ENCODE results near the gene AGPAT3.
A peak's percentile ranks its signal among the peaks of the same experiment; 100 is the strongest.

AGPAT3 gene

DNA sequence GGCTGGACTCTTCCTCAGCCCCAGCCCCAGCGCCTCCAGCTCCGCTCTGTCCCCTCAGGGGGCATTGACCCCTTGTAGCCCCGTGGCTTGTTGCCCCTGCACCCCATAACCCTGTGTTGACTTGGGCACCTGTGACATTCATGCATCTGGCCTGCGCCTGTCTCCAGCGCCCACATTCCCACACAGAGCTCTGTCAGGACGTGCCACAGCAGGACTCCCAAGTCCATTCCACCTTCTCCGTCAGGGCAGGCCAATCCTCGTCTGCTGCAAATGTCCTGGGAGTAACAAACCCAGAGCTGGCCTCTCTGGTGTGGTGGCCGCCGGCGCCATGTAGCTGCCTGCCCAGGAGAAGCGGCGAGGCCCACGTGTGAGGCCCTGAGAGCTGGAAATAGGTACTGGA is 60.6 kb downstream of the AGPAT3 start:
- DNase-seq, result no peak

DNA sequence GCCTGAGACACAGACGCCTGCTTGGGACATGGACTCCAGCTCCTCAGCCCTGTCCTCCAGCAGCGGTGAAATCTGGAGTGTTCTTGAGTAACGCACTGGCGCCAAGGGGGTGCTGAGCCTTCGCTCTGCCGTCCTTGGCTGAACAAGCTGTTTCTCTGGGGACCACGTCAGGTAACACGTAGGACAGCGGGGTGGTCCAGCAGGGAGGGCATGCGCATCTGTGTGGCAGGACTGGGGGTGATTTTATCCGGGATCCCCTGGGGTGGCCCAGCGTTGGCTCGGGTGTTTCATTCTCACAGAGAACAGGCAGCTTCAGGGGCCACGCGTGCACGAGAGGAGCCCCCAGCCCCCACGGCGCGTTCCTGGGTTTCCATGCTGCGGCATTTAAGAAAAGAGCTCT is 61.2 kb downstream of the AGPAT3 start:
- no peak for DNase-seq

DNA sequence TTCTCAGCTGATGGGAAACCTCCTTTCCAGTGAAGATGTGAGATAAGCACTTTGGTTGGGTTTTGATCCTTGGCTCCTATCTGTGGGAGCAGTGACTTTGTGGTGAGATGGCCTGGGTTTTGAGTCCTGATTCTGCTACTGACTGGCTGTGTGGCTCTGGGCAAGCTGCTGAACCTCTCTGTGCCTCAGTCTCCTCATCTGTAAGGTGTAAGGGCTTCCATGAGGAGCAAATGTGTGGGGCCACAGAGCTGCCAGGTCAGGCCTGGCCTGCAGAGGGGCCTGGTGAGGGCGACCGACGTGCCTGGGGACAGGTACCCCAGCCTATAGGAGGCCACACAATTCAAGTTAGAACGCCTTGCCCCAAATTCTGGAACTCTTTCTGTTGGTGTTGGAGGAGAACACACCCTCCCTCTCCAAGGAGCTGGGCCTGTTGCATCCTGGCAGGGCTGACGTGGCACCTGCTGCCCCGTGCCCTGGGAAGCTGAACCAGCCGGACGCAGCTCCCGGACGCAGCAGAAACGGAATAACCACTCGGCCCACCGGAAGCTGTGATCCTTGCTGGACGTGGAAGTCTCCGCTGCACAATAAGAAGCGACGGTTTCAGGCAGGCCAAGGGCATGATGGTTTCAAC is 62.7 kb downstream of the AGPAT3 start:
- no peak for DNase-seq

DNA sequence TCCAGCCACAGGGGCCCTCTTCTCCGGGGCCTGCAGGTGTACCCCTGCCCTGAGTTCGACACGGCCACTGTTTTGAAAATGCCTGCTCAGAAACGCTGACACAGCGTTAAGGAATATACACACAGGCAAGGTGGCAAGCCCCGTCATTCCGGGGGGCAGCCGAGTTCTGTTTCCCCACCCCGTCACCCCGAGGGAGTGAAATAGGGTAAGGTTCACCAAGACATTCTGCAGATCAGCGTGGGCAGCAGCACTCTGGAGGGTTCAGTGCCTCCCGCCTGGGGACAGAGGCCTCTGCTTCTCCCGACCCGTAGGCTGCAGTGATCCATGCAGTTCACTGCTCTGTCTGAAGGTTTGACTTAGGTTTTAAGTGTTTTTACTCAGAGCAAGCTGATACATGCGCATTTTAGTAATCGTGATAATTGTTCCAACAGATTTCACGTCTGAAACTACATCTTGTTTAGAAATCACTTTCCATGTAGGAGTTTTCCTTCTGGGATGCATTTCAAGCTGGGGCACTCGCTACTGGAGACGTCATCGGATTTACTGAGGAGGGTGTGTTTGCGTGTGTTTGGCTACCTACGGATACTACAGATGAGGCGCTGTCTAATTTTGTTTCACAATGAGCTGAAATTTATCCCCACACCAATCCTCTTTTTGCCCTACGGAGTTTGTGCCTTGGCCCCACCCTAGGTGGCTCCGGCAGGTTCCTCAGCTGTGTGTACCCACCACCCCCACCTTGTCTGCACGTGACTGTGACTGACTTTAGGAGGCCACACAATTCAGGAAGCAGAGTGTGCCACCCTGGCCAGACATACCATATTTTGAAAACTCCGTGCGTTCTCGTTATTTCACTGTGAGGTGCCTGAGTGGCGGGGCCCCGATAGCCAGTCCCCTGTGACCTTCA is 63.5 kb downstream of the AGPAT3 start:
- DNase-seq, result no peak

DNA sequence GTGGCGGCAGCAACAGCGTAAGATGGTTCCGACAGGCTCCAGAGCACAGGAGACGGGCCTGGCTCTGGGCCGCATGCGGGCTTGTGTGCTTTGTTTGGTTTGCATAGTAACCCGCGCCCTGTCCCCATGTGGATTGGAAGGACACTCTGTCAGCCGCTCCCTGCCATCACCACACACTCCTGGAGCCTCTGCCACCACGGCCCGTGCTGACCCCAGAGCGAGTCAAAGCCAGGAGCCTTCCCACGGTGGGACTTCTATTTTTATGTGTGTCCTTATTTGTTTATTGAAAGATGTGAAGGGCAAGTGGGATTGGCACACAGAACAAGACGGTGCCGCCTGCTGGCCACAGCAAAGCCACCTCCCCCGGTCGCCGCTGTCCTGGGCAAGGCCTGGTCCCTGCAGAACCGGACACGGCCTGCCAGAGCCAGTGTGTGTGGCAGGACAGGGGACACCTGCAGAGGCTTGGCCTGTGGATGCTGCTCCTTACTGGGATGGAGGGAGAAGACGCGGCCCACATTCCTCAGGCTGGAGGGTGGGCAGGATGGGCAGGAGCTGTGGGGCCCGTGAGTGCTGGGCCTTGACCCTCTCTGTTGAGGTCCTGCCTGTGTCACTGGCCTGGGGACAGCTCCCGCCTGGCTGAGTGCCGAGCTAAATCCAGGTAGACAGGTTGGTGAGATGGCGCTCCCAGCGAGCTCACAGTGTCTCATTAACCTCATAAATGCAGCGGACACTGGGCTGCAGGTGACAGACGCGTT is 64.4 kb downstream of the AGPAT3 start:
- no peak for DNase-seq

DNA sequence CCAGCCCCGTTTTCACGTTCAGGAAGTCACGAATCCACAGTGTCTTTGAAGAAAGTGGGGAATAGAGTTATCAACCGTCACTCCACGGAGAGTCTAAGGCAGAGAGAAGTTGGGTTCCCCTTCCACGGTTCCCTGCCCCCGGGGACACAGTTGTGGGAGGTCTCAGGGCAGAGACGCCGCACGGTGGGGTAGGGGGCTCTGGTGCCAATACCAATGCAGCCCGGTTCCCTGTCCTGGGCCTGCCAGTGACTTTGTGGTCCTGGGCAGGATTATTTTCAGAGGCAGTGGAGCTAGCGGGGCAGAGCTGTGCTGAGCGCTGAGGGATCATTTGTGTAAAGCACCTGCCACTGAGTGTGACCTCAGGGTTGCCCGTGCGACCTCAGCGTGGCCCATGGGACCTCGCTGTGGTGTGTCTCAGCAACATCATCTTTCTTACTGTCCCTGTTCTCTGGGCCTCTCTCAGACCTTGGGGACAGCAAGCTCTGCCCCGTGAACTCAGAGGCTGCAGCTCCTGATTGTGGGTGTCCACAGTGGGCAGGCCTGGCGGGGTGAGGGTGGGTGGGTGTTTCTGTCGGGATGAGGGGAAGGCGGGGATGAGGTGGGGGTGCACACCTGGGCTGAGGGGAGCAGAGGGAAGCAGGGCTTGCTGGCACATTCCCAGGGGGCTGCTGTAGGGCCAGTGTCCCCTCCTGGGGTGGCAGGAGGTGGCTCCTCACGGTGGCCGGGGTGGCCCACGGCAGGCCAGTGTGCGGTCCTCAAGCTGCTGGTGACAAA is 65.2 kb downstream of the AGPAT3 start:
- DNase-seq, result no peak

DNA sequence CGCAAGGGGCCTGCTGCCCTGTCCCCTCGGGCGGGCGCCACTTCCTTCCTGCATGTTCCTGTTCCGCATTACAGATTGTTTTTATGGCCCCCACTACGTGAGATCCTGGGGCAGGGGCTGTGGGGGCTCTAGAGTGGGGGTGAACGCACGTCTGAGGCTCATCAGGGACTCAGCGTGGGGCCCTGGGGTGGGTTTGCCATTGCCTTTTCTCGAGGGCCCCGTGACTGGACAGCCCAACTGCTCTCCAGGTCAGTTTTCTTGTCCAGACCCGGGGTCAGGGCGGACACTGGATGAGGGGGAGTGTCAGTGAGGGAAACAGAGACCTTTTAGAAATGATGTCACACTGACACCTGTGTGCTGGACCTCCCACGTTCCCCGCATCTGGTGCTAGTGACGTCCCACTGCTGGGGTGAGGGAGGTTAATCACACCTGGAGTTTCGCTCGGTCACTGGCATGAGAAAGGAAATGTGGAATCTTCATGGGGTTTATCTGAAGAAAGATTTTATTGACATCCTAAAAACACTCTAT is 65.9 kb downstream of the AGPAT3 start:
- DNase-seq, result no peak

DNA sequence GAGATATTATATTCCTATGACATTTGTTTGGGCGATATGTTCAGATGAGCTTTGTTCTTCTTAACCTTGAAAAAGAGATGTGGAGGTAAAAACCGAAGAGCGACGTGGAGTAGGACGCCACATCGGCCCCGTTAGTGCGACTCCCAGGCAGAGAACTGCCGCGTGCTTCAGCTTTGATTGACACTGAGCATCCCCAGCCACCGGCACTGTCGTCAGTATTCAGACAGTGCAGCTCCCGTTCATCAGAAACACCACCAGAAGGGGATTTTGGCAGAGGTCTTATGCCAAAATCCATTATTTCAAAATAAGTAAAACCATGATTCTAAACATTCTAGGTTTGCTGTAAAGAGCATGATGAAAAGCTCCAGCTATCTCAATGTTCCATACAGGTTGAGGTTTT is 66.5 kb downstream of the AGPAT3 start:
- DNase-seq, result no peak

DNA sequence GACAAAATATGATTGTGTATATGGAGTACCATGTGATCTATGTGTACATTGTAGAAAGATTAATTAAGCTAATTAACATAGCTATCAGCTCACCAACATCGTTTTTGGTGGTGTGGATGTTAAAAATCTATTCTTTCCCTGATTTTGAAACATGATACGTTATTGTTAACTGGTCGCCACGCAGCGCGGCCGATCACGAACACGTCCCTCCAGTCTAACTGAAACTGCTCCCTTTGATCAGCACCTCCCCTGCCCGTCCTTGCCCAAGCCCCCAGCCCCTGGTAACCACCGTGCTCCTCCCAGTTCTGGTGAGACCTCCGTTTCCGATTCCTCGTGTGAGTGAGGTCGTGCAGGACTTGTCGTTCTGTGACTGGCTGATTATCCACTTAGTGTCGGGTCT is 67.0 kb downstream of the AGPAT3 start:
- DNase-seq, result no peak

DNA sequence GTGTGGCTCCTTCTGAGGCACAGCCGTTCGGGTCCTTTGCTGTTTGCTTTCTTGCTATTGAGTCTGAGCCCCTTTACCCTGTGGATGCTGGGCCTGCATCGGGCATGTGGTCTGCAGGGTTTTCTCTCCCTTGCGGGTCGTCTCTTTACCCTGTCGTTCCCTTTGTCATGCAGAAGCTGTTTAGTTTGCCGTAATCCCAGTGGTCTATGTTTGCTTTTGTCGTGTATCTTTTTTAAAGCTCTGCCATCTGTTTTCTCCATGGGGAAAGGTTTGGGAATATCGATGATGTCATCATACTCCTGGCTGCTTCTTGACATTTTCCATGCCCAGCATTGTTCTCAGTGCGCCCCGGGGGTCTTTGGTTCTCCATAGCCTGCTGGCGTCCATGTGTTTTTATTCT is 68.2 kb downstream of the AGPAT3 start:
- no peak for DNase-seq

DNA sequence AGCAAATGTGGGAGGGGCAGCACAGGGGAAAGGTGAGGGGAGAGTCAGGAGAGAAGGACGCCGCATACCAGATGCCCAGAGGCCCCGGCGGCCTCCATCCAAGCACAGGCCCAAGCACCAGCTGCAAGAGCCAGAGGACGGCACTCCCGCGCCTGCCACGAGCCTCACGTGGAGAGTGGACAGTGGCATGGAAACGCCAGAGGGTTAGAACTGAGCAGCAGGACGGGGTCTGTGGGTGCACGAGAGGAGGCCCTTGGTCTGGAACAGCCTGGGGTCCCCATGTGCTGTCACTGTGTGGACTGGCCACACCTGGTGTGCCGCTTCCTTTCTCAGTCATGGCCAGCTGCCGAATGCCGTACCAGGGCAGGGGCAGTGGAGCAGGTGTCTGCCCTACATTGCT is 68.7 kb downstream of the AGPAT3 start:
- no peak for DNase-seq

DNA sequence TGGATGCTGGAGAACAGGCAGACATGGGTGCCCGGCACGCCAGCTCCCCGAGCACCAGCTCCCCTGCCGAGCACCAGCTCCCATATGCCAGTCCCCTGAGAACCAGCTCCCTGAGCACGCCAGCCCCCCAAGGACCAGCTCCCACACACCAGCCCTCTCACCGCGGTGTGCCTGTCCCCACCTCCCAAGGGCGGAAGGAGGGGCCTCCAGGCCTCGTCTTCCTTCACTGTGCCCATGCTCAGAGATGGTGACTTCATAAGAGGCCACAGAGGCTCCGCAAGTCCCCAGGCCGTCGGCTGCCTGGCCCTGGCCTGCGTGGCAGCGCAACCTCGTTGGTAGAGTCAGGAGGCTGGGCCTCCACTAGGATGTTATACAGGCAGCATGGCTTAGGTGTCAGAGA is 69.1 kb downstream of the AGPAT3 start:
- DNase-seq, result no peak

DNA sequence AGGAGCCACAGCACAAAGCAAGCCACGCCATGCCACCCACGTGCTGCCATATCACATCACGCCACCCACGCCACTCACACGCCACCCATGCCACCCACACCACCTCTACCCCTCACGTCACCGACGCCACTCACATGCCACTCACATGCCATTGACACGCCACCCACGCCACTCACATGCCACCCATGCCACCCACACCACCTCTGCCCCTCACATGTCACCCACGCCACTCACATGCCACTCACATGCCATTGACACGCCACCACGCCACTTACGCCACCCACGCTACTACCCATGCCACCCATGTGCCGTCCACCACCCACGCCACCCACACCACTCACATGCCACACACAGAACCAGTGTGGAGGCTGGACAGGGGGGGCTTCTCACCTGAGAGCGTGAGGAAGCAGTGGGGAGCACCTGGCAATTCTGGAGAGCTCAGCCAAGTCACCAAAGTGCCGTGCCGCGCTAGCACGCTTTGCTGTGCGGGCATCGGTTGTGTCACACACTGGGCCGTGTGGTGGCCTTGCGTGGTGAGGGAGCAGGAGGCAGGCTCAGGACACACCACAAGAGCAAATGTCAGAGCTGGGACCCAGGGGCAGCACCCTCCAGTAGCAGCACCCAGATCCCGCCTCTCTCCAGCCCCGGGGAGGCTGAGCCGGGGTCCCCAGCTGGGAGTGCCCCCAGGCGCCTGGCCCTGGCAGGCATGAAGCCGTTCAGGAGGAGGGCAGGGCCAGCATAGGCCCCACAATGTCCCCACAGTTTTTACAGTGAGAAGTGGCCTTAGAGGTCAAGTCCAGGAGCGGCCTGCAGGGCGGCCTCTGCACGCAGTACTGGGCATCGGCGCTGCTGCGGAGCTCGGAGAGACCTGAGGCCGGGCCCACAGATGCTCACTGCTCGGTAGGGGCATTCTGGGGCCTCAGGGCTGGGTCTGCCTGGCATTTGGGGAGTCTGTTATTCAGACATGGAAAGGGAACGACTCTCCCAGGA is 70.0 kb downstream of the AGPAT3 start:
- no peak for DNase-seq

DNA sequence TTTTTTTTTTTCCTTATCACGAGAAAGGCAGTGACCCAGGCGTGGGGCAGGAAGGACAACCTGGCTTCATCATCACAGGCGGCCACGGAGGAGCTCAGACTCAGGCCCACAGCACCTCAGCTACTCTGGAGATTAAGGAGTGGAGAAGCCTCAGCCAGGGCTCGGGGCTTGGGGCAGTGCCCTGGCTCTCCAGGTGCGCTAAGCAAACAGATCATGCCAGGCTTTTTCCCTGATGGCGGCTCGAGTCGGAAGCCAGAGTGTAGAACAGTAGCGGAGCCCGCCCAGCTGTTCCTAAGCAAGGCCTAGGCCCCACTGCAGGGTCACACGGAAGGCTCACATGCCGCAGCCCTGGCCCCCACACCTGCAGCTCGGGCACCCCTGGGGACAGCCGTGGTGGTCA is 70.7 kb downstream of the AGPAT3 start:
- DNase-seq, result no peak

DNA sequence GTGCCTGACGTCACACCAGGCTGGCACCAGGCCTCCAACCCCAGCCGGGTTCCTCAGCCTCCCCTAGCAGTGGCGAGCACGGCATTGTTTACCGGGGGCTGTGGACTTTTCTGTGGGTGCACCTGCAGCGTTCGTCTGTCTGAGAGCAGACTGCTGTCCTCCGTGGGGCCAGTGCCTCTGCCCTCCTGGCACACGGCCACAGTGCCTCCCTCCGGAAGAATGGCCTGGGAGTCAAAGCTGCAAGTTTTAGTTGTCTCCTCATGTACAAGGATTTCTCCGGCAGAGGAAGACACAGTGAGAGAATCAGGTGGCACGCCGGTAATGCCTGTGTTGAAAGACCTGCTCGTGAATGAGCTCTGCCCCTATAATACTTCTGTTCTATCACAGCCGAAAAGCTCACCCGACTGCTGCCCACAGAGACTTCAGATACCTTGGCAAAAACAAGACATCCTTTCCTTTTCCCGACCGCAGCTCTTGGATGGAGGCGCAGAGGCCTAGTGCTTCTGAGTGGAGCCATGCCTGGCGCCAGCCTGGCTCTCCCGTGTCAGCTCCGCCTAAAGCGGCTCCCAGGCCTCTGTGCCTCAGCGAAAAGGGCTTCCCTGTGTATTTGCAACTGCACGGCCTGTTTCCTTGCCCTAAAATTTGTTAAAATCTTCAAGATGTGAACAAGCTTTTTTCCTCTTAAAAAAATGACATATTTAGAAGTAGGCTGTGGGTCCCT is 71.4 kb downstream of the AGPAT3 start:
- no peak for DNase-seq

DNA sequence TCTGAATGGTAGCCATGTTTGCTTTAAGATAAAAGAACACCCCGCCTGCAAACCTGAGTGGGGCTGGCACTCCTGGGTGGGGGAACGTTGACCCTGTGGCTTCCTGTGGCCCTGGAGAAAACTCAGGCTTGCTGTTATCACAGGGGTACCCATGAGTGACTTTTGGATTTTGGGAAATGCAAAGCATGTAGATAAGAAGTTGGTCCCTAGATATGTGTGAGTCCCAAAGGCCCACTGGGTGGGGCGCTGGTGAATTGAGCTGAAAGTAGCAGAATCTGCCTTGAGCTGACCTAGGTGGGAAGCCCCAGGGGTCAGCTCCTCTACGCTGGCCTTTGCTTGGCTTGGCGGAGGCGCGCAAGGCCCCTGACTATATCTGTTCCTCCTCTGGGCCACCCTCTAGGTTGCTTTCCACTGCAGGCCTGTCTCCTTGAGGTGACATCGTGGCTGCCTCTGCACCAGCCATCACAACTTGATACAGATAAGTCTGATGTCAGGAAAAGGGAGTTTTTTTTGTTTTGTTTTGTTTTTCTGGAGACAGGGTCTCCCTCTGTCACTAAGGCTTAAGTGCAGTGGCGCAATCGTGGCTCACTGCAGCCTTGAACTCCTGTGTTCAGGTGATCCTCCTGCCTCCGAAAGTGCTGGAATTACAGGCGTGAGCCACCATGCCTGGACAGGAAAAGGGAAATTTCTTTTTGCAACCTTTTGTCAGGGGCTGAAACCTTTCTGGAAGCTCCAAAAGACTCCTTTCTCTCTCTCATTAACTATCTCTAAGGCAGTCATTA is 72.2 kb downstream of the AGPAT3 start:
- no peak for DNase-seq

DNA sequence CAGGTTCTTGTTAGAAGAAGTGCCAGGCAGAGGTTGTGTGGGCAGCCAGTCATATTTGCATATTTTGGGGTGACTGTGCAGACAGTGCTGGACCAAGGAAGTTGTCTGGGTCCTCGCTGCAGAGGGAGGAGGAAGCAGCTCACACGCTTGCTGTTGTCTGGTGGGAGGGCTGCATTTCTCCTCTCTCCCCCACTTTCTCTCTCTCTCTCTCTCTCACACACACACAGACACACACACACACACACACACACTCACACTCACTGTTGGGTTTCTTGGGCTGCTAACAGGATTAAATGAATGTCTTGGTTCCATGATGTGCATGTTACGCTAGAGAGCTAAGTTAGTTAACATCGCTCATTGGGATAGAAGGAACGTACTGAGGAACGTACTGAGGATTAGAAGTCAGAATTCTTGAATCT is 72.9 kb downstream of the AGPAT3 start:
- DNase-seq, result no peak

DNA sequence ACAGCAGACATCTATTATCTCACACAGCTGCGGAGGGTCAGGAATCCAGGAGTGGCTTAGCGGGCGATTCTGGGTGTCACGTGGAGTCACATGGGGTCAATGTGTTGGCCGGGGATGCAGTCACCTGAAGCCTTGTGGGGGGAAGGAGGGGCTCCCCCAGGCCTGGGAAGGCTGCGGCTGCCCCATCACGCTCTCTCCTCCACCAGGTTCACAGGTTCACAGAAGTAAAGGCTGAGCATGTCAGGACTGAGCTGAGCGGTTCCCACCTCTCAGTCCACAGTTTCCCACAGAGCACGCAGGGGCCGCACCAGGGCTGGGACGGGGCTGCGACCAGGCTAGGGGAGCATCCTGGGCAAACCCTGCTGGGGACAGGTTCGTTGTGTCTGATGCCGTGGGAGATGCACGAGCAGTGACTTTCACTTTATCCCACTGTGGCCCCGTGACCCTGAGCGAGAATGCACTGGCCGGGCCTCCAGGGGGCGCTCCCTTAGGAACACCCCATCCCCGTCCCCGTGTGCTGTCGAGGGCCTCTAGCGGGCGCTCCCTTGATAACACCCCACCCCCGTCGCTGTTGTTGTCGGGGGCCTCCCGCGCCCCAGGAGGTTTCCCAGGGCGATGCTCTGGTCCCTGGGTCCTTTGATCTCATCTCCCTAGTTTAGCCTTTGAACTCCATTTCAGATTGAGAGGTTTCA is 73.9 kb downstream of the AGPAT3 start:
- DNase-seq, result peak; percentile 94

Data from activated T-cell treated with anti-CD3 and anti-CD28 coated beads, Interleukin-2, amount 50 U/mL, for 48 hours (primary cell).